ENCODE results near the gene LYPD6. TPM values are rescaled to one million over a fixed set of nuclear protein-coding genes. Genes with fewer than 3 reads are reported as not detected.

The LYPD6 gene
- polyA plus RNA-seq, 3 donors from 2014 or later: 0.10 TPM; not detected in 2

GRCh38 chr2:149463328-149464002 is 133.1 kb downstream of the LYPD6 start:
- Mint-ChIP-seq H3K4me3 (no peak overlapping the region), H3K27me3 (ENCODE audit: low read depth in 3 of 3) (peaks cover 0 to 5% (median 0%) of the 10 kb centered on the region in 3 donors), H3K9me3 (peaks cover 6 to 23% (median 15%) of the 10 kb centered on the region in 6 donors)

DNA sequence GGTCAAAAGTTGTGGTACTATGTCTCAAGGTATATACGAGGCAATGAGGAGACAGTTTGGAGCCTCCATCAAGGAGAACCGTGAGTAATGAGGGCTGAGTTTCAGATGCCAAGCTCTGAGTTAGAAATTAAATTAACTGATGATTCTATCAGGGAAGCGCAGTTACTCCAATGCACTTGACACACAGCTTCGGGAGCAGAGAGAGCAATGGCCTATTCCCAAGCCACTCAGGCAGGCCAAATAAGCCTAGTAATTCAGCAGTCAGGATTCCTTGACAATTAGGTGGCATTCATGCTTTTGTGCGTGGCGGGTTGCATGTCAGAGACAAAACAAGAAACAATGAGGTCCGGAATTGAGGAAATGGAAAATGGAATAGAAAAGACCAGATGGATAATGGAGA is 134.0 kb downstream of the LYPD6 start:
- Mint-ChIP-seq H3K27ac (no peak overlapping the region), H3K9me3 (peaks cover 0 to 13% (median 8%) of the 10 kb centered on the region in 6 donors), H3K4me1 (no peaks in the 10 kb centered on the region), H3K27me3 (ENCODE audit: low read depth in 3 of 3) (peaks cover 0 to 2% (median 0%) of the 10 kb centered on the region in 3 donors), H3K4me3 (no peak overlapping the region), H3K36me3 (no peaks in the 10 kb centered on the region)
- DNase-seq: no peak

More at GRCh38 chr2:149463328-149464002, 133.1 kb downstream of the LYPD6 start:
- Mint-ChIP-seq H3K4me1 (no peaks in the 10 kb centered on the region), H3K27ac (no peak overlapping the region), H3K36me3 (no peaks in the 10 kb centered on the region)
- no peak for DNase-seq

DNA sequence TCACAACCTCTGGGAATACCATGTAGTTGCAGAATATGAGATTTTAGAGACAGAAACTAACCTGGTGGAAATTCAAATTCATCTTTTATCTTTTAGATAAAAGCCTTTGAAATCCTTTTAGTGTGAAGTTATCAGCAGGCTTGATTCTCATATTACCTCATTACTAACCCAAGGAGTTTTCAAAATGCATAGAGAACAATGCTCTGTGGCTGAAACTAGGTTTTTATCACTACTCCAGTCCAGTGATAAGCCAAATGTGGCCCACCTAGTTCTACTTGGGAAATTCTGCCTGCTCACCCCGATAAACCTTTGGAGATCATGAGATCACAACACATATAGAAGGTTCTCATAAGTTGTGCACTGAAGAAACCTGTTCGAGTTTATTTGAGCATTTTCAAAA is 135.5 kb downstream of the LYPD6 start:
- DNase-seq: no peak
- H3K4me1 Mint-ChIP-seq: no peaks in the 10 kb centered on the region
- H3K36me3 Mint-ChIP-seq: no peaks in the 10 kb centered on the region
- H3K4me3 Mint-ChIP-seq: no peak overlapping the region
- H3K27ac Mint-ChIP-seq: no peak overlapping the region
- peaks cover 0 to 8% (median 3%) of the 10 kb centered on the region in 6 donors for H3K9me3 Mint-ChIP-seq
- peaks cover 0 to 2% (median 0%) of the 10 kb centered on the region in 3 donors for H3K27me3 Mint-ChIP-seq (ENCODE audit: low read depth in 3 of 3)

DNA sequence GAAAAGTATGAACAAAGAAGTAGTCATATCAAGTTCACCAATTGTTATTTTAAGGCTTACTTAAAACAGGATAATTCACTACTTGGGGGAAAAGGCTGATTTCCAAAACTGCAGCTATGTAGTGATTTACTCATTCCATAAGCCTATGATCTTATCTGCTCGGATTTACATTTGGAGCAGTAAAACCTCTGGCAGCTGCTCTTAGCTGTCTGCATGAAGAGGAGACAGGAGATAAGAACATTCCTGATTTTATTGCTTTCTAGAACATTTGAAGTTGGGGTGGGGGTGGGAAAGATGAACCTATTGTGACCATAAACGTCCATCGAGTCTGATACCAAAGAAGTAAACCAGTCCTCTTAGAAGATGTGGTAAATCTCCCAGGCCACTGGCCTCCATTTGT is 136.2 kb downstream of the LYPD6 start:
- H3K36me3 Mint-ChIP-seq: no peaks in the 10 kb centered on the region
- H3K27ac Mint-ChIP-seq: no peak overlapping the region
- H3K4me1 Mint-ChIP-seq: no peaks in the 10 kb centered on the region
- H3K9me3 Mint-ChIP-seq: peaks cover 0 to 6% (median 1%) of the 10 kb centered on the region in 6 donors
- peaks cover 0 to 2% (median 0%) of the 10 kb centered on the region in 3 donors for H3K27me3 Mint-ChIP-seq (ENCODE audit: low read depth in 3 of 3)
- H3K4me3 Mint-ChIP-seq: no peak overlapping the region
- no peak for DNase-seq

- H3K9me3 Mint-ChIP-seq: peaks cover 0 to 8% (median 0%) of the 10 kb centered on the region in 6 donors
- no peak for DNase-seq
- H3K27me3 Mint-ChIP-seq (ENCODE audit: low read depth in 3 of 3): peaks cover 0 to 2% (median 0%) of the 10 kb centered on the region in 3 donors
- H3K4me3 Mint-ChIP-seq: no peak overlapping the region
- no peaks in the 10 kb centered on the region for H3K4me1 Mint-ChIP-seq
- H3K27ac Mint-ChIP-seq: no peak overlapping the region
- no peaks in the 10 kb centered on the region for H3K36me3 Mint-ChIP-seq
Observed at GRCh38 chr2:149467436-149467835, 137.0 kb downstream of the LYPD6 start.

DNA sequence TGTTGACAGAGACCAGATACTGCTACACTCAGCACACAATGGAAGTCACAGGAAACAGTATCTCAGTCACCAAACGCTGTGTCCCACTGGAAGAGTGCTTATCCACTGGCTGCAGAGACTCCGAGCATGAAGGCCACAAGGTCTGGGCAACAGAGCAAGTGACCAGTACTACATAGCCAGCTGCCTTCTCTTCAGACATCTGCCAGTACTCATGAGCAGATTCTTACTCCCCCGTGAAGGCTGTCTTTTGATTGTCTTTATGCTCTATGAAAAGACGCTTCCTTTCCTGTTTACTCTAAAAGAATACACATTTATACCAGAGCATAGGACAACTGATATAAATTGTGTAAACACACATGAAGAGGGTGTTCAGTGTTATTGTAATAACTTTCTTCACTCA is 138.2 kb downstream of the LYPD6 start:
- Mint-ChIP-seq H3K27ac (no peak overlapping the region), H3K27me3 (ENCODE audit: low read depth in 3 of 3) (peaks cover 0 to 2% (median 2%) of the 10 kb centered on the region in 3 donors), H3K36me3 (no peaks in the 10 kb centered on the region), H3K9me3 (peaks cover 0 to 8% (median 0%) of the 10 kb centered on the region in 6 donors), H3K4me3 (no peak overlapping the region), H3K4me1 (no peaks in the 10 kb centered on the region)
- no peak for DNase-seq

DNA sequence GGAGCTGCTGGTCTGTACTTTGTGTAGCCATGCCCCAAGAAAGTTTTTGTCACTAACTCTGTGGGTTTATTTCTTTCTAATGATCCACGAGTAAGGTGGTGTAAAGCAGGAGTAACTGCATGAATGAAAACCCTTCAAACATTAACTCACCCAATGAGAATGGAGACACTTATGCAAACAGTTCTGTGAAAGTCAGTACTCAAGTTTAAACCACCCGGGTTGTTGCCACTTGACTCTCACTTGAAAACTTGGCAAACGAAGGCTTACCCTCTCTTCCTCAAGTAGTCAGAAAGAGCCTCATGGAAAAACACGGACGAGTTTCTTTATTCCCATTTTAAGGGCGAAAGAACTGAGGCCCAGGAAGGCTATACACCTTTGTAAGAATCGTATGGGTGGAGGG is 139.7 kb downstream of the LYPD6 start:
- no peaks in the 10 kb centered on the region for H3K36me3 Mint-ChIP-seq
- H3K9me3 Mint-ChIP-seq: peaks cover 0 to 8% (median 0%) of the 10 kb centered on the region in 6 donors
- no peak overlapping the region for H3K4me3 Mint-ChIP-seq
- no peak for DNase-seq
- no peaks in the 10 kb centered on the region for H3K4me1 Mint-ChIP-seq
- H3K27me3 Mint-ChIP-seq (ENCODE audit: low read depth in 3 of 3): peaks cover 0 to 2% (median 2%) of the 10 kb centered on the region in 3 donors
- H3K27ac Mint-ChIP-seq: no peak overlapping the region

DNA sequence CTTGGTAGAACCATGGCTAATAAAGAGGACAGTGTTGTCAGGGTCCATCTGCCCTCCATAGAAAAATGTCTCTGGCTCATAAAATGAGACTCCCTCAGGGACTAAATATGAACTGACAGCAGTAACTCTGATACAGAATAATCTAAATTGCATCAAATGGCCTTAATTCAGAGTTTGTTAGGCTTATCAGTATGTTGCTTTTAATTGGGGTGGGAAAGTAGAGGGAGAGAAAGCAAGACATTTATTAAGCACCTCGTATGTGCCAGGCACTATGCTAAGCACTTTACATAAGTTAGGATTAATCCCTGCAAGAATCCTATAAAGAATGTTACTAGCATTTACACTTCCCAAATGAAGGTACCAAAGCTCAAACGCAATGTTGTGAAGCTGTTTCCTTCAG is 142.0 kb downstream of the LYPD6 start:
- H3K36me3 Mint-ChIP-seq: no peaks in the 10 kb centered on the region
- H3K27me3 Mint-ChIP-seq (ENCODE audit: low read depth in 3 of 3): peaks cover 2 to 4% (median 2%) of the 10 kb centered on the region in 3 donors
- no peak for DNase-seq
- peaks cover 0 to 9% (median 0%) of the 10 kb centered on the region in 6 donors for H3K9me3 Mint-ChIP-seq
- H3K4me1 Mint-ChIP-seq: no peaks in the 10 kb centered on the region
- H3K27ac Mint-ChIP-seq: no peak overlapping the region
- no peak overlapping the region for H3K4me3 Mint-ChIP-seq

DNA sequence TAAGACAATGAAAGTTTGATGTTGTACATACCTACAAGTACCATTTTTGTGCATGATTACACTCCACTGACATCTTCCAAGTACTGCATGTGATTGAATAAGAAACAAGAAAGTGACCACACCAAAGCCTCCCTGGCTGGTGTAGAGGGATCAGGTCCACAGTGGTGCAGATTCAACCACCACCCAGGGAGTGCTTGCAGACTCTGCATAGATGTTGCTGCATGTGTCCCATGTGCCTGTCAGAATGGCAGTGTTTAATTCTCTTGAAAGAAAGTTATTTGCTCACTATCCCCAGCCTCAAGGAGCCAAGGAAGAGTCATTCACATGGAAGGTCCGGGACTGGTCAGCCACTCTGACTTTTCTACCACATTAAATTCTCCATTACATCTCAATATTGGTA is 142.7 kb downstream of the LYPD6 start:
- Mint-ChIP-seq H3K27ac (no peak overlapping the region), H3K9me3 (peaks cover 0 to 9% (median 0%) of the 10 kb centered on the region in 6 donors), H3K4me1 (no peaks in the 10 kb centered on the region)

GRCh38 chr2:149473521-149473920 is 143.1 kb downstream of the LYPD6 start:
- Mint-ChIP-seq H3K36me3 (no peaks in the 10 kb centered on the region), H3K4me3 (no peak overlapping the region), H3K27me3 (ENCODE audit: low read depth in 3 of 3) (peaks cover 0 to 4% (median 2%) of the 10 kb centered on the region in 3 donors), H3K9me3 (peaks cover 0 to 5% (median 0%) of the 10 kb centered on the region in 6 donors), H3K4me1 (no peaks in the 10 kb centered on the region), H3K27ac (no peak overlapping the region)
- DNase-seq: no peak

More for the DNA sequence above, 142.7 kb downstream of the LYPD6 start:
- Mint-ChIP-seq H3K27me3 (ENCODE audit: low read depth in 3 of 3) (peaks cover 2 to 4% (median 2%) of the 10 kb centered on the region in 3 donors), H3K36me3 (no peaks in the 10 kb centered on the region), H3K4me3 (no peak overlapping the region)
- DNase-seq: no peak

DNA sequence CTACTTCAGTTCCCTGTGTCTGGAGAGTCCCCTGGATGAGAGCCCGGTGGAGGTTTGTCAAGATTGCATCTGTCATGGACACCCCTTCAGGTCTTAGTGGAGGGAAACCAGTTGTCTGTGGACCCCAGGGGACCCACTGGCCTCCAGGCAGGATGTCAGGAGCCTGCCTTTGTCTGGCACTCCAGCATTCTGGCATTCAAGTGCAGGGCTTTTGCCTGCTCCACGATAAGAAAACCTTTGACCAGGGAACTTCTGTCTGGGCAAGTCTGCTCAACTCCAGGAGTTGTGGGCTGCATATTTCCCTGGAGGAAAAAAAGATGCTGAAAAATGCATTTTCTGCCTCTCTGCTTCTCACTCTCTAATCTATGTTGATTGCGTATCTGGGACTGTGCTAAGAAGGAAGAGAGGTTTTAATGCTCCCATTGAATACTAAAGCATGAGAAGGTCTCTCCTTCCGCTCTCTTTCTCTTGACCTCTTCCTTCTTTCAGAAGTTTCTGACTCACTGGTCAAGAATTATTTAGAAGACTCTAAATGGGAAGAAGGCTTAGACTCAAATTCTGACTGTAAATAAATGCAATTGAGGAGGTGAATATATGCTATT is 152.7 kb downstream of the LYPD6 start:
- Mint-ChIP-seq H3K4me1 (no peaks in the 10 kb centered on the region), H3K27ac (no peak overlapping the region), H3K36me3 (no peaks in the 10 kb centered on the region), H3K27me3 (ENCODE audit: low read depth in 3 of 3) (peaks cover 0 to 3% (median 2%) of the 10 kb centered on the region in 3 donors), H3K9me3 (peaks cover 0 to 9% (median 1%) of the 10 kb centered on the region in 6 donors), H3K4me3 (no peak overlapping the region)
- DNase-seq: no peak

- Mint-ChIP-seq H3K9me3 (peaks cover 0 to 11% (median 0%) of the 10 kb centered on the region in 6 donors), H3K36me3 (no peaks in the 10 kb centered on the region), H3K27me3 (ENCODE audit: low read depth in 3 of 3) (peaks cover 0 to 1% (median 0%) of the 10 kb centered on the region in 3 donors), H3K4me1 (no peaks in the 10 kb centered on the region), H3K4me3 (no peak overlapping the region), H3K27ac (no peak overlapping the region)
- DNase-seq: no peak
Observed at GRCh38 chr2:149486664-149487063, 156.3 kb downstream of the LYPD6 start.

GRCh38 chr2:149487189-149487588 is 156.8 kb downstream of the LYPD6 start:
- H3K27ac Mint-ChIP-seq: no peak overlapping the region
- no peak for DNase-seq
- peaks cover 0 to 1% (median 0%) of the 10 kb centered on the region in 3 donors for H3K27me3 Mint-ChIP-seq (ENCODE audit: low read depth in 3 of 3)
- no peaks in the 10 kb centered on the region for H3K4me1 Mint-ChIP-seq
- H3K4me3 Mint-ChIP-seq: no peak overlapping the region
- peaks cover 0 to 11% (median 0%) of the 10 kb centered on the region in 6 donors for H3K9me3 Mint-ChIP-seq
- no peaks in the 10 kb centered on the region for H3K36me3 Mint-ChIP-seq

DNA sequence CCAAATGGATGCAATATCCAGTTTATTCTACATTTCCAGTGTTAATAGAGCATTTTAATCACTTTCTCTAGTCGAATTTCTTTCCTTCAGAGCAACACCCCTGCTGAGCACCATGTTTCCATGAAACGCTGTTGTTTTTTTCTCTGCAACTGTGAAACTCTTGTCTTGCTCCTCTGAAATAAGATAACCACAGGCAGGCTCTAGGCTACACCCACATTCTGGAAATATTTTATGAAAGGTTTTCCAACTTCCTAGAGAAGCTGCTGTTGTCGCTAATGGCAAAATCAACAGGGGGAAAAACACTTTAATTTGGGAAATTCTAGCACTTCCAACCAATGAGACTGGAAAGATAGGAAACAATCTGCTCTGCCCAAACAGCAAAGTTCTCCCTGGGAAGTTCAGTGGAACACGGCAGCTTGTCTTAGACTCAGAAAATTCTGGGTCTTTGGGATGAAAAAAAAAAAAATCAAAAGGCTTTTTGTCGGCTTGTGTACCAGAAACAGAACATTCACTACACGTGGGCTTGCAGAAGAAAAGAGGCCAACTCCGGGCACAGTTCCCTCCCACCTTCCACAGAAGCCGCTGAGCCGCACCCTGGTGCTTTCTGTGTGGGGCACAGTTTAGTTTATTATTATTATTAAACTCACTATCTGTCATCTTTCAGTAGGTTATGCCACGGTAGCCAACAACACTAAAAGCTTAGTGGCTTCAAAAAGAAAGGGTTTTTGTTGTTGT is 158.5 kb downstream of the LYPD6 start:
- Mint-ChIP-seq H3K36me3 (no peaks in the 10 kb centered on the region), H3K9me3 (peaks cover 0 to 11% (median 0%) of the 10 kb centered on the region in 6 donors), H3K27me3 (ENCODE audit: low read depth in 3 of 3) (peaks cover 0 to 1% (median under 1%) of the 10 kb centered on the region in 3 donors), H3K27ac (no peak overlapping the region), H3K4me1 (no peaks in the 10 kb centered on the region), H3K4me3 (no peak overlapping the region)
- DNase-seq: no peak
